CD4-positive, alpha-beta T cell treated with Interleukin-17A for 4 hours (primary cell): Measurements from ENCODE around the gene CENPP.

Experiments
- DNase-seq: peaks from one replicate; pipeline ENCODE4 v3.0.0-alpha.2; 2020; ENCODE audit warnings: mixed read lengths

CENPP gene

DNA sequence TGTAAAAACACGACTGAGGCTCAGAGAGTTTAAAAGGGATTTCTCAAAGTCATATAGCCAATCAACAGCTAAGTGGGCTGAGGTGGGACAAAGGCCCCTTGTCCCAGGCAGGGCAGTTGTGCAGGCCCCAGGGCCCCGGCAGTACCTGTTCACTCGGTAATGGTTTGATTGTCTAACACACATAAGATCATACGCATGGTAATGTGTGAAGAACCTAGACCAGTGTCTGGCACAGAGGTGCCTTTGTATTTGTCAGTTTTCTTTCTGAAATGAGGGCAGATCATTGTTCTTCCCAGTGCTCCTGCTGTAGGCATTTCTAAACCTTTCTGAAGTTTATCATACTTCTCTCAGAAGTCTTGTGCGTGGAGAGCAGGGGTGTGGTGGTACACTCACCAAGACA is 277.3 kb downstream of the CENPP start:
- no peak for DNase-seq

DNA sequence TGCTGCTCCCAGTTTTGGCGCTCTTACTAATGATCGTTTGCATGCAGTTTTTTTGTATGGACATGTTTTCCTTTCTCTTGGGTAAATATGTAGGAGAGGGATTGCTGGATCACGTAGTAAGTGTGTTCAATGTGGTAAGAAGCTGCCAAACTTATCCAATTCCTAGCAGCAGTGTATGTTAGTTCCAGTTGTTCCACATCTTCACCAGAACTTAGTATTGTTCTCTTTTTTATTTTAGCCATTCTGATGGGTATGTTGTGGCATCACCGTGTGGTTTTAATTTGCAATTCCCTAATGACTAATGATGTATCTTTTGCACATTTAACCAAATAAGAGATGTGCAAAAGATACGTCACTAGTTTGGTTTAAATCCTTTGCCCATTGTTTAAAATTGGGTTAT is 278.2 kb downstream of the CENPP start:
- no peak for DNase-seq

DNA sequence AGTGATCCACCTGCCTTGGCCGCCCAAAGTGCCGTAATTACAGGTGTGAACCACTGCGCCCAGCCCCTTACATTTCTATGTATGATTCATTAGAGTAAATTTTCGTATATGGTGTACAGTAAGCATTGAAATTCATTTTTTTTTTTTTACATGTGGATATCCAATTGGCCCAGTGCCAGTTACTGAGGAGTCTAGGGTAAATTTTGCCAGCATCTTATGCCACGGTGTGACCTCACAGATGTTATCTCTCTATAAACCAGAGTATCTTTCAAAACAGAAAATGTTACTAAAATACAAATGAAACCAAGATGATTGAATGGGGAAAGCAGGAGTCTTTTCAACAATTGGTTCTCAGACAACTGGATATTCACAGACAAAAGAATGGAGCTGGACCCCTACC is 279.5 kb downstream of the CENPP start:
- no peak for DNase-seq

DNA sequence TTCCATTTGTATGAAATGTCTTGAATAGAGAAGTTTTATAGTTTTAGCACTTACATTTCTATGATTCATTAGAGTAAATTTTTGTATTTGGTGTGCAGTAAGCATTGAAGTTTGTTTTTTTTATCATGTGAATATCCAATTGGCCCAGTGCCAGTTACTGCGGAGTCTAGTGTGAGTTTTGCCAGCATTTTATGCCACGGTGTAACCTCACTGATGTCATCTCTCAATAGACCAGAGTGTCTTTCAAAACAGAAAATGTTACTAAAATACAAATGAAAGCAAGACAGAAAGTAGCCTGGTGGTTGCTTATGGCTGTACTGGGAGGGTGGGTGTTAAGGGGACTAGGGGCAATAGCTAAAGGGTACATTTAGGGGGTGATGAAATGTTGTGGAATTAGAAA is 281.3 kb downstream of the CENPP start:
- no peak for DNase-seq

DNA sequence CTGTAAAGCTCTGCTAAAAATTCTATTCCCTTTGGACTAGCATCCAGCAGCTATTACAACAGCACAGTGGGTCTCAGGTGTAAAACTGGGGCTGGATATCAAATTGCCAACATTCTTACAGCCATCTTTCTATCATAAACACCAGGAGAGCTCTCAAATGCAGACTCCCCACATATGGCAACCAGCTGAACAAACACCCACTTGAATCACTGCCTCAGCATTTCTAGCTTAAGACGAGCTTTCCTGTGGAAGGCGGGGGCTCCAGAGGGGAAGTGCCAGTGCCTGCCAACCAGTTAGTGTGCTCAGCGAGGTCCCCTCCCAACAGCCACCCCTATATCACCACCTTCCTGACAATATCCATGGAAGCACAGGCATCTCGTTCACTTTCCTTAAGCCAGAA is 282.0 kb downstream of the CENPP start:
- no peak for DNase-seq

DNA sequence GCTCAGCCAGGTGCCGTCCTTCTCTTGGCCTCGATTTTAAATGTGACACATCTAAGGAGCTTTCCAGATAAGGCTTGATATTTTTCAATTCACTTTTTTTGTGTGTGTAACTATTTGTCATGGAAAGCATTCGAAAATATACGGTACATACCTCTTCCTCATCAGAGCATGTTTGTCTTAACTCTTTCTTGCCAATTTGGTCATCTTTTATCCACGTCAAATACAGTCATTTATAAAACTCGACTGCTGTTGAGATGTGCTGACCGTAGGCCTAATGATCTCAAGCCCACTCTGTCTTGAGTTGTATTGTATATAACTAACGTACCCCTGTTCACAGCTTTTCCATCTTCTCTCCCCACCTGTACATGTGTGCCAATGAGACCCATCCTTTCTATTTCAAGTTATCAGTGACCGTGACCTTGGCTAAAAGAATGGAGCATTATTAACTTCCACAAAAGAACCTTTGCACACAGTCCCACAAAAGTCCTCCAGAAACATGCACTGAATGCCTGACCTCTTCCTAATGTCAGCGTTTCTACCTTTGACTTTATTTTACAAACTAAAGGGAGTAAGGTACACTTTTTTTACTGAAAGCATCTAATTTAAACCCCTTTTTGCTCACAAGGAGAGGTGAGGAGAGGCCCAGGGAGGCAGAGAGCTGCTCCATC is 282.6 kb downstream of the CENPP start:
- DNase-seq = no peak

DNA sequence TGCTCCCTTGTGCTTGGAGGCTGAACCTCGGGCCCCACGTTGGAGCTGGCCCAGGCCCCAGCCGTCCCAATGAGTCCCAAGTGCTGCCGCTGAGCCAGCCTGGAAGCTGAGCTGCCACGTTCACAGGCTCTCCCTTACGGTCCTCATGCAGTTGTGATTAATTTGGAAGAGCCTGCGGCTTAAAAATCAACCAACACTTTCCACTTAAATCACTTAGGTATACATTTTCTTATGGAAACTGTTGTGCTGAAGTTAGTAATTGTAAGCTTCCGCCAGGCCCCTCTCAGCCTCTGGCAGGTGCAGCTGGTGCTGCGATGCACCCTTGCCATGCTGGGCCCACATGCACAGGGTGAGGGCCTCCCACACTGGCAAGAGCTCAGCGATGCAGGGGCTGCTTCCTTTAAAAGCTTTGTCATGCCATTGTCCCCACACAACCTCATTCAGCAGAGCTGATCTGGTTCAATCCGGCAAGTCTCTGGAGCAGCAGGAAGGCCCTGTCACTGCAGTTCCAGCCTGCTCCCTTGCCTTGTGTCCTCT is 283.2 kb downstream of the CENPP start:
- DNase-seq = no peak

DNA sequence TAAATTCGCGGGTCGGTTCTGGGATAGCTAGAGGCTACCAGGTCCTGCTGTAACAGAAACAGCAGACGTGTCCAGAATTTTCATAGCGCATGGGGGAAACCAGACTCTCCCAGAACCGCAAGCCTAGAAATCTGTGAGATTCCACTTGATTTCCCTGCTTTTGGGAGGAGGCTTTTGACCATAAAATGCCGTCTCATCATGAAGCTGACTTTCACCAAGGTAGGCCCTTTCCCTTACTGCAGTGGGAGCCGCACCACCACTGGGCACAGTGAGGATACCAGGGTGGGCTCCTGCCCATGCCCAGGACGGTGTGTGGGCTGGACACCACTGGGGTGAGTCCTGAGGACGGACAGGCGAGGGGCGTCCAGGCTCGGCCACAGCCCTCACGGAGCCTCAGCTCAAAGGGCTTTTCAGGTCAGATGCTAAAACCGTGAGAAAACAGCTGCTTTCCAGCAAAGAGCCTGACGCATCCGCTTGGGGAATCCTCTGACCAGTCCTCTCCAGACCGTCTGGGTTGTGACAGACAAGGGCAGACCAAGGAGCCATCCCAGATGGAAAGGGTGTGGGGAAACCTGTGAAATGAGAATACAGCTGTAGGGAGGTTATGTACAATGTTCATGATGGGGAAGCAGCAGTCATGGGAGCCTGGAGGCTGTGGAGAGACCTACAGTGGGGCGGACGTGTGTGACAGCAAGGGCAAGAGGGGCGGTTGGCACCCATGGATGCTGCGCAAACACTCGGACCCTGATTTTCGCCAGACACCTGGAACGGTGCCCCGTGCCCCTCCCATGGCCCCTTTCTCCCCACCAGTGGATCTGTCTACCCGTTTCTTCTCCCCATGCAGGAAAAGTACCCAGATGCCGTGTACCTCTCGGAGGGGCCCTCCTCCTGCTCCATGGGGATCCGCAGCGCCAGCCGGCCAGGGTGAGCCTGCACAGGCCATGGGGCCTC is 285.0 kb downstream of the CENPP start:
- no peak for DNase-seq

DNA sequence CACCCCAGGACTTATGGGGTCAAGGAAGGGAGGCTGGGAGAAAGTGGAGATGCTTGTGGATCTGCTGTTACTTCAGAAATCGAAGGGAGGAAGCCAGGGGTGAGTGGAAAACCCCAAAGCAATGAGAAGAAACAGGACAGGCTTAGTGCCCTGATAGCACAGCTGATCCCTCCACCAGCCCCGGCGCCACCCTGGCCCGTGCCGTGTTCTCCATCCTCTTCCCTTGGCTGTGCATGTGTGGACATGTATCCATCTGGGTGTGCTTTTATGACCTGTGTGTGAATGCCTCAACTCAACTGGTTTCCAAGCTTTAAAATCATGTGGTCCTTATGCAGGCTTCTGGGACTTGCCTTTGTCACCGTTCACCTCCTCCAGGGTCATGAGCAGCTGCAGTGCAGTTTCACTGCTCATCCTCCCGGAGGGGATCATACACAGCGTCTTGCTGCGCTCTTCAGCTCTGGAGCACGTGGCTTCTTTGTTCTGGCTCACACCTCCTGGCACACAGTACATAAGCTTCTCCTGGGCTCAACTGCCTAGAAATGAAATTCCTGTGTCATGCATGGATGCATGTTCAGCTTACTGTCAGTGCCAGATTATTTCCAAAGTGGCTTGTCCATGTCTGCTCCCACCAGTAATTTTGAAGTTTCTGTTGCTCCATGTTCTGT is 286.0 kb downstream of the CENPP start:
- no peak for DNase-seq

DNA sequence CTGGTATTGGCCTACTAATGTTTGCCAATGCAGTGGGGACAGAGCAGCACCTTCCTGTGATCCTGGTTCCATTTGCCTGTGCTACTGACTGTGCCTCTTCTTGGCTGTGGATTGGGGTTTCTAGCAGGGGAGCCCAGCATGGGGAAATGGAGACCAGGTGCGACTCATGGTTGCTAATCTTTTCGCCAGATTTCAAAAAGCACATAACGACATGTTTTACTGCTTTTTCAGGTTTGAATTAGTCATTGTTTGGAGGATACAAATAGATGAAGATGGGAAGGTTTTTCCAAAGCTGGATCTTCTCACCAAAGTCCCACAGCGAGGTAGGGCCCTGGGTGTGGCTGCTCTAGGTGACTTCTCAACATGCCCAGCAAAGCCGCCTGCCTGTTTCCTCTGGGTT is 286.5 kb downstream of the CENPP start:
- DNase-seq = no peak

DNA sequence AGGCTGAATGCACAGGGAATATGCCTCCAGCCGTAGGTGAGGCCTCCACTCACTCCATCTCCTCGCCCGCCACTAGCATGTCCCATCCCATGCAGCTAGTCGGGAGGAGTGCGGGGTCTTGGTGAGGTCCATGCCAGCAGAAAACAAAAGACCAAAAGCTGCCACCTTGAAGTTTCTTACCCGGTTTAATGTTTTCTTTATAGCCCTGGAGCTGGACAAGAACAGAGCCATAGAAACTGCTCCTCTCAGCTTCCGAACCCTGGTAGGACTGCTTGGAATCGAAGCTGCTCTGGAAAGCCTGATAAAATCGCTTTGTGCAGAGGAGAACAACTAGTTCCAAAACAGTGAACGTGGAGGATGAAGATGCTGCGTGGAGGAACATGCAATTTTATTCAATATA is 287.1 kb downstream of the CENPP start:
- DNase-seq = no peak

DNA sequence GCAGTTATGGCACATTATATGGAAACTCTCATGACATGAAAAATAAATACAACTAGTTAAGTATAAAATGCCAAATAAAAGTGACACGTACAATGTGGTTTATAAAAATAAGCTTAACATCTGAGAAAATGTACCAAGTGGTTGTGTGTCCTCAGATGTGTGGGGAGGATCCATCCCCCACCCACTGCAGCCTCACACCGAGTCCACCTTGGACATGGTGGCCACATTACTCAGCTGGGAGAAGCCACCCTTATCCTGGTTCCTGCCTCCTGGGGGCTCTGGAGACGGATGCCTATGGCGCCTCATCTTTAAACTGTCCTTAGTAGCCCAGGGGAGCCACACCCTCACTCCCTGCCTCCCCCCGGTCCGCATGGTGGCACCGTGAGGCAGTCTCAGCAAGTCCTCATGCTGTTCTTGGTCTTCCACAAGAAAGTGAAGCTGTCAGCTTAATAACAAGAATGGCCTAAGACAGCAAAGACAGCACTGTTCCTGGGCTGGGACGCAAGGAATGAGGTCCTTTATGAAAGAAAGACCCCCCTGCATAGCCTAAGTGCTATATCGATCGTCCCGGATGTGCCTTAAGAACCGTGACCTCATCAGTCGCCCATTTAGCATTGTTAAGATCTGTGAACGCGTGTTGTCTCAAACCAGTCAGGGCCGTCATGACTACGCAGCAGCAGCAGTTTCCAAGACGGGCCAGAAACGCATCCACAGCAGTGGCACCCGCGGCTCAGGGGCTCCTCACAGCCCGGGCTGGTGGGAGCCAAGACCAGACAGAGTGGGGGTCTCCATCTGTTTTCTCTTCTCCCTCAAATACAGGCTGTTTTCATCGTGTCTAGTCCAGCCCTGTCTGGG is 287.7 kb downstream of the CENPP start:
- no peak for DNase-seq

DNA sequence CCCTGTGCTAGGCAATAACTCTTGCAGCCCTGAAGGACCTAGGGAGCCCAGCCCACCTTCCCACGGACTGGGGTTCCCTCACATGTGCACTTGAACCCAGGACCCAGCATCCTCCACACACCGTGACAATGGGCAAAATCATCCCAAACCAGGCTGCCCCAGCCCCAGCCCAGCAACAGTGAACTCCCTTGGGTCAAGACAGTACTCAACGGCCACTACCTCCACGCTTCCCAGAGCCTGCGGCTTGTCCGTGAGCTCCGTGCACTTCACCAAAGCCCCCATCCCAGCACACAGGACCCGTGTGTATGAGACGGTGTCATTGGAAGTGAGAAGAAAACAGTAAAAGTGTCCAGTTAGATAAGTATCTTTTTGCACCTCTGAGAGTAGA is 288.4 kb downstream of the CENPP start:
- DNase-seq = no peak

DNA sequence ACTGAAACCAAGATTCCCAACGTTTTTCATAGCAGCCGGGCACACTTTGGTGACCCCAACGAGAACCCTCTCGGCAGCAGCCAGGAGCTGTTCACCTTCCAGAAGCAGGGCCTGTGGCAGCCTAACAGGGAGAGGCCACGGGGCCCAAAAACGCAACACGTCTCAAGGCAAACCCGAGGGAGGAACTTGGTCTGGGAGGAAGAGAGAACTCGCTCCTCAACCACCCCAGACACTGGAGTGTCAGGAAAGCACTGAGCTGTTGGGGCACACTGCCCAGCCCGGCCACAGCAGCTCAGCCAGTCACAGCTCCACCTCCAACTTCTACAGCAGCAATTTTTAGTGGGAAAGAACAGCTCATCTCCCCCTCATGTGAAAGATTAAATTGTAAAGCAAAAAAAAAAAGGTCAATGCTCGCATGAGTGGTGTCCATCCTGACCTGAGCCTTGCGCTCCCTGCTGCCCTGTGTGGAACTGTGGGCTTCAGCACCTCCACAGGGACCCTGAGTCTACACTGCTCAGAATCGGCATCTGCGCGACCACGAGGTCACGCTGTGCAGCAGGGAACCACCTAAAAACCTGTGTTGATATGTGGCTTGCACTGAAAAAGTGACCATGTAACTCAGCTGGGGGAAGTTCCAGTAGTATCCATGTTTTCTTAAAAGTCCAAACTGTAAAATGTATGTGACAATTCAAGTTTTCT is 289.2 kb downstream of the CENPP start:
- no peak for DNase-seq

DNA sequence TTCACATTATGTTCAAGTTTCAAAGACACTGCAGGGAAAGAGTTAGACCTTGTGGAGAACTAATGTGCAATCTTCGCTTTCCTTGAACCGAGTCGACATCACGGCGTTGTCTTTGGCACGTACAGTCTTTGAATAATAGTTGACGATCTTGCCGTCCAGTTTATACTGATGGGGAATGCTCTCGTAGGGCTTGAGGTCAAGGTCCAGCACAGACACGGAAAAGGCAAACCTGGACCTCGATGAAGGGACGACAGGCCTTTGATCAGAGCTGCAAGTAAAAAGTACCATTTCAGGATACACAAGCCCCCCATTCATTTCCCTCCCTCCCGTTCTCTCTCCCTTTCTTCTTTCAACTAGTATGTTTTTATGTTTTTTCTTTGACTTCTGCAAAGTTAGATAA is 290.0 kb downstream of the CENPP start:
- no peak for DNase-seq

DNA sequence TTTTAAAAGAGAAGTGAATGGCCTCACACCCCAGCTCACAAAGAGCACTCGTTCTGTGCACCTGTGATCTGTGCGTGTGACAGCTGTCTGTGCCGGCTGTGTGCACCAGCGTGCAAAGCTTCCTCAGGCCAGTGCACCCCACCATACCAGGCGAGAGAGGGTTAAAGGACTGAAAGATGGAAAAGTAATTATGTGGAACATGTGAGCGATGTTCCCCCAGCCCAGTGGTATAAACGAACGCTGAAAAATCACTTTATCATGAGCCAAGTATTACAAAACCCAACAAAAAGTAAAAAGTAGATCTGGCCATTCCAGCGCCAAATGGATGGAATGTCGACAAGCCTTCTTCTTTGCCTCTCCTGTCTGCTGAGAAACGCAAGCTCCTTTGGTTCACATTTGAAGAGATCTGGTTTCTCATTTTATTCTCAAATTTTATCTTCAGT is 290.5 kb downstream of the CENPP start:
- DNase-seq = no peak

DNA sequence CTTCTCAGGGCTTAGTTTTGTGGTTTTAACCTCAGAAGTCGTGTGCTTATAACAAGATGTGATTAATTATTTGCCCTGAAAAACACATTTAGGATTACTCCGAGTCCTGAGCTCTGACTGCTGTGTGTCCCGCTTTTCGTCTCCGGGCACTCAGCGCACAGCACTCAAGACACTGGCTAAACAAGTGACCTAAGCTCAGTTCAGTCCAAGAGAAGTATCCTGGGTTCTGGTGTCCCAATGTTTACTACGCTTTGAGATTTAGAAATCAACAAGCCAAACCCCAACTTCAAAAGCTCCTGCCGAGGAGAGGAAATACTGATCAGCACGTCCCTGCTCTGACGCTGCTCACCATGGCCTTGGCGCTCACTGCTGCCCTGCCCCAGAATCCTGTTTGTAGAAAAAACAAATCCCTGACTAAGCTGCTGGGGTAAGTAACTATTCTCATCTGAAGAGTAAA is 290.9 kb downstream of the CENPP start:
- no peak for DNase-seq

DNA sequence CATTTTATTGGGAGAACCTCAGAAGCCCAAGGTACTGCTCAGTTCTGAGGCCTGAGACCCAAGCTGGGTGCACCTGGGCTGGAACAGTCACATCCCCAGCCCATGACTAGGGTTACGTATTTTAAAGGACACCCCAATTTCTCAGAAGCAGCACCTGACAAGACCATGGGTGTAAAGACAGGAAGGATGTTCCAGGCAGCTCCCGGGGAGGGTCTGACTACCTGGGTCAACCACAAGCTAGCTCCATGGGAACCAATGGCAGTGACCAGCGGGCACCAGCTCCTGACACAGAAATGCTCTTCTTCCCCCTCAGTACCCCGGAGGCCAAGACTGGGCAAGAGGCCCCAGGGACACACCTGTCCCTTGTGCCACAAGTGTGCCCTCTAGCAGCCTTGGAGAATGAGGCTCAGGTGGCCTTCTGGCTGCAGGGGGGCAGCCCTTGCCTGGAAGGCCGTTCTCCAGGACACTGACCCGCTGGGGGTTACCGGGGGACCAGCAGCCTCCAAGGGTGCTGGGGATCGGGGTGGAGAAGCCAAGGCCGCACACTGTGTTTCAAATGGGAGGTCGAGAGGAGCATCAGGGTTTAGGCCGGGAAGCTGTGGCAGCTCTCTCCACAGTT is 291.6 kb downstream of the CENPP start:
- DNase-seq = no peak

DNA sequence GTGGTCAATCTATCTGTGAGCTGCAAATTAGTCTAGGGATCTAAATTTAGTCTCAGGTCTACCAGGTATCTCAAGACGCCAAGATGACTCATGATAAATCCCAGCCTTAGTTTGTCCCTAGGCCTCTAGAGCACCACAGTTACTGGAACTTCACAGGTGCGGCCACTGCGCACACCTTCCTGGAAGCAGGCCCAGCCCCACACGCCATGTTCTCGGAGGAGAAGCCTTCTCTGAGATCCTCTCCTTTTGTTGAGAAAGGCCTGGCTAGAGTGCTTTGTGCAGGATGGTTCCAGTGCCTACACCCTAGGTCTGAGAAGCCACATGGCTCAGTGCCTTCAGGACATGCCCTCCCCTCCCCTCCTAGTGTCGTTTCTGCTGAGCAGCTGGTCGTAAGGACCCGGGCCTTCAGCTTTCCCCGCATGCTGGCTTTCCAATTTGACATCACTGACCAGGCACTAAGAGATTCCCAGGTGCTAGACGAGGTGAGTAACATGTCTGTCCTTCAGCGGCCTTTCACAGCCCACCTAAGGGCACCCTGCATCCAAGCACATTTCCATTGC is 292.3 kb downstream of the CENPP start:
- DNase-seq = no peak

DNA sequence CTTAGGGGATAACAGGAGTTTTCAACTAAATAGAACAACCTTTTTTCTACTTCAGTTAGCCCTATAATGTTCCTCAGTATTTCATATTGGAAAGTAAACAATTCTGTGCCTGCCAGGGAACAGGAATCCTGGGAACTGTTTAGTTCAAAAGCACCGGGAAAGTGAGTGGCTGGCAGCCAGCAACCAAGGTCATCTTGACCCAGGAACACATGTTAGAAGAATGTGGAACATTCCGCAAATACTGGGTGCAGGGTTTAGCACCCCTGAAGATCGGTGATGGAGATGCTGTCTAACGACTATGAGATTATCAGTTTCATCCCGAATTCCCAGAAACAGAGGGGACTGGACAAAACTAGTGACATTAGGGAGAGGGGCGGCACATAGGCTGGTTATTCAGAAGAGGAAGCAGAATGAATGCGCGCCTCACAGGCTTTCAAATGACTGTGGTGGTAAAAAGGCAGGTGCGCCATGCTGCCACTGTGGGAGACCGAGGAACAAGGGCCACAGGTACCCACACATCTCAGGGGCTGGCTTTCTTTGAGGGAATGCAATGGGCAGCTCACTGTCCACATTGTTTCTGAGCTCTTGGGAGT is 293.0 kb downstream of the CENPP start:
- no peak for DNase-seq
